Thoracic aorta (tissue), 2 donors: ENCODE data around the gene NEK7. TPM values are rescaled to one million over a fixed set of nuclear protein-coding genes. Genes with fewer than 3 reads are reported as not detected.

ENCODE experiments used
- ATAC-seq: fragments of 150-250 bp; one replicate; pipeline ENCODE4 v1.8.0; 2017; ENCODE audit warnings: low read depth; ENCODE audit not compliant: insufficient number of reproducible peaks, low FRiP score
- DNase-seq: peaks from one replicate; pipeline ENCODE4 v3.0.0-alpha.2; 2020; ENCODE audit warnings: low spot score
- H3K27ac ChIP-seq, 2 donors: fragments of 200-600 bp; sonication (generic); 1 replicate in 1 of 2; 2 replicates in 1 of 2; pipeline ENCODE4 v1.5.1; 2016; ENCODE audit warnings: mild to moderate bottlenecking in 2 of 2, moderate library complexity in 2 of 2
- H3K27me3 ChIP-seq: fragments of 200-600 bp; sonication (generic); replicated peaks from 2 replicates; pipeline ENCODE4 v1.6.0; 2016; ENCODE audit warnings: mild to moderate bottlenecking; ENCODE audit not compliant: insufficient read depth
- H3K36me3 ChIP-seq: fragments of 200-600 bp; sonication (generic); one replicate; pipeline ENCODE4 v1.5.1; 2016
- H3K4me1 ChIP-seq, 2 donors: fragments of 200-600 bp; sonication (generic); 1 replicate in 1 of 2; 2 replicates in 1 of 2; pipeline versions ENCODE4 v1.5.1 to v1.6.0; 2016; ENCODE audit warnings: low read depth in 2 of 2, mild to moderate bottlenecking in 1 of 2; ENCODE audit not compliant: control insufficient read depth in 1 of 2
- H3K4me3 ChIP-seq: fragments of 200-600 bp; sonication (generic); 2 replicates; pipeline ENCODE4 v1.5.1; 2016; ENCODE audit warnings: mild to moderate bottlenecking
- H3K9me3 ChIP-seq: fragments of 200-600 bp; sonication (generic); 2 replicates; pipeline ENCODE4 v1.5.1; 2016
- total RNA-seq, 2 donors: library from RNA; depleted of rRNA; stranded (reverse); fragments of >200 nt; gene quantifications; one replicate each; pipeline versions ENCODE4 v1.1.0 to v1.2.3, GENCODE V29; 2016
- TF ChIP-seq, protein P1 (sequence below): fragments of 200-600 bp; sonication (generic); IDR thresholded peaks from one replicate; pipeline ENCODE4 v1.5.1; 2019; ENCODE audit warnings: antibody characterized with exemption

Gene NEK7
- total RNA-seq, 2 donors from 2014 or later, result 118 to 155 TPM

DNA sequence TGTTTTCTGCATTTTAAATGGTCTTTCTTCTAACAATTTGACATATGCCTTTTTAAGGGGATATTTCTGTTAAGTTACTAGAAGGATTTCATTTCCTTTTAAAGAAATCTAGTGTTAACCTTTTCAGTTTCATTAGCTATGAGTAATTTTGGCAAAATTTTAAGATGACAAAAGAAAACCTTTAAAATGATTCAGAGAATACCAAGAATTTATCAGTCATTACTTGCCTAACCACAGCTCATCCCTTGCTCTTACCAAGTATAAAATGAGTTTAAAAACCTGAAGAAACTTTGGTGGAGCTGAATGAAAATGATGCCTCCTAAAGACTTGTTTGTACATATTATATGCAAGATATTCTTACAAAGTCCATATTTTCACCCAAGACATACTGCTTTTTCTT is 101.7 kb downstream of the NEK7 start:
- H3K4me3 ChIP-seq, result no peak overlapping the region
- no peaks in the 10 kb centered on the region for H3K36me3 ChIP-seq
- TF ChIP-seq, protein P1, sequence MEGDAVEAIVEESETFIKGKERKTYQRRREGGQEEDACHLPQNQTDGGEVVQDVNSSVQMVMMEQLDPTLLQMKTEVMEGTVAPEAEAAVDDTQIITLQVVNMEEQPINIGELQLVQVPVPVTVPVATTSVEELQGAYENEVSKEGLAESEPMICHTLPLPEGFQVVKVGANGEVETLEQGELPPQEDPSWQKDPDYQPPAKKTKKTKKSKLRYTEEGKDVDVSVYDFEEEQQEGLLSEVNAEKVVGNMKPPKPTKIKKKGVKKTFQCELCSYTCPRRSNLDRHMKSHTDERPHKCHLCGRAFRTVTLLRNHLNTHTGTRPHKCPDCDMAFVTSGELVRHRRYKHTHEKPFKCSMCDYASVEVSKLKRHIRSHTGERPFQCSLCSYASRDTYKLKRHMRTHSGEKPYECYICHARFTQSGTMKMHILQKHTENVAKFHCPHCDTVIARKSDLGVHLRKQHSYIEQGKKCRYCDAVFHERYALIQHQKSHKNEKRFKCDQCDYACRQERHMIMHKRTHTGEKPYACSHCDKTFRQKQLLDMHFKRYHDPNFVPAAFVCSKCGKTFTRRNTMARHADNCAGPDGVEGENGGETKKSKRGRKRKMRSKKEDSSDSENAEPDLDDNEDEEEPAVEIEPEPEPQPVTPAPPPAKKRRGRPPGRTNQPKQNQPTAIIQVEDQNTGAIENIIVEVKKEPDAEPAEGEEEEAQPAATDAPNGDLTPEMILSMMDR, result no peak
- no peaks in the 10 kb centered on the region for H3K9me3 ChIP-seq
- no peaks in the 10 kb centered on the region for H3K27me3 ChIP-seq
- no peak for DNase-seq
- peaks cover 3 to 26% of the 10 kb centered on the region in 2 donors for H3K4me1 ChIP-seq
- ATAC-seq, result no peak
- no peak overlapping the region for H3K27ac ChIP-seq

DNA sequence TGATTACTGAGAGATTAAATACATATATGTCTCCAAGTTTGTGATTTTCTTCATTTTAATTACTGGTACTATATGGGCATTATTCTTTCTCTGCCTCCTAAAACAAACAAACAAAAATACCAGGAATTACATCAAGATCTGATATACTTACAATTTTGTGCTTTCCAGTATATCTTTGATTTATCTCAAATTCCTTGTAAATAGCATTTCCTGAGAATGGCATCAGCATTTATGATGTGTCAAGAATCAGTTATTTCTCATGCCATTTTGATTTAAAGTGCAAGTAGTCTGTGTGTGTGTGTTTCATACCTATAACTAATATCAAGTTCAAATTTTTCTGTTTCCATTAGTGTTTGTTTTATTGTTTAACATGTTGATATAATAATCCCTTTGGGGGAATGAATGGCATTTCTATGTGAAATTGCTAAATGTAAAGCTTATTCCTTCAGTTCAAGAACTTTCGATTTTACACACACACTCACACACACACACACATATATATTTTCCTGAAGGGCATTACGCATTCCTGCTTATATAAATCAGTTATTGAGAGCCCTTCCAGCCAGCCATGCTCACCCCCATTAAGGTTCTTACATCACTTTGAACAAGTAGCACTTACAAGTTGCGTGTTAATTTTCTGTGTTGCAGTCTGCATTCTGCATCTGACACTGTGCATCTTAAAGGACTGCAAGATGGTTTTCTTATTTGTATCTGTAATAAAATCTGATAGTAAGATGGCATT is 102.7 kb downstream of the NEK7 start:
- H3K9me3 ChIP-seq, result no peaks in the 10 kb centered on the region
- H3K27me3 ChIP-seq, result no peaks in the 10 kb centered on the region
- TF ChIP-seq, protein P1, result no peak
- DNase-seq, result no peak
- H3K27ac ChIP-seq, result no peak overlapping the region
- ATAC-seq, result no peak
- H3K36me3 ChIP-seq, result no peaks in the 10 kb centered on the region
- peaks cover 0 to 17% of the 10 kb centered on the region in 2 donors for H3K4me1 ChIP-seq
- no peak overlapping the region for H3K4me3 ChIP-seq

DNA sequence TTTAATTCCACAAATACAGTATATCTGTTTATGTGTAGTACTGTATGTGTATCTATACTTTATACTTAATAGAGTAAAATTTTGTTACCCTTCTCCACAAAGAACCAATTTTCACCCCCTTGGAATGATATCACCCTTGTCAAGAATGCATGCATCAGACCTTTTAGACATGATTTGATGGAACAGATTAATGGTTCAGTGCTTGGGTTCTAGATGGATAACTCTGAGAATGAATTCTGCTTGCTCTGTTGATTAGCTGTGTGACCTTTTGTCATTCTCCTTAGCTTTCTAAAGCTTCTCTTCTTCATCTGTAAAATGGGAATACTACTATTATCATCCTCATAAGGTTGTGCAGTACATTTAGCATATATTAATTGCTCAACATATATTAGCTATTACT is 105.1 kb downstream of the NEK7 start:
- TF ChIP-seq, protein P1, result no peak
- no peak for DNase-seq
- ATAC-seq, result no peak

DNA sequence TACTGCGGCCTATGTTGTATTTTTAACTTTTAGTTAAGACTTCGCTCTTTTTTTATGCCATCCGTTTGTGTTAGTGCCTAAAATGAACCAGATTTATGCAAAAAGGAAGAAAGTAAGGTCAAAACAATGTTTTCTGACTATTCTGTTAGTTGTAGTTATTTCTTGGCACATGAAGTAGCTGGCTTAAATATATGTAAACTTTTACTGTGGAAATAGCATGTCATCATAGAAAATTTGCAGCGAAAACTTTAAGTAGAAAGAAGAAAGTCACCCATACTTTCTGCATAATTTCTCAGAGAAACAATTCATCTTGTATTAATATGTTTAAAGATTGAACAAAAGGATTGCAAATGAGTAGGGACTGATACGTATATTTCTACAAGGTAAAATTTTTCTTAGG is 106.4 kb downstream of the NEK7 start:
- no peaks in the 10 kb centered on the region for H3K27me3 ChIP-seq

More for the DNA sequence above, 105.1 kb downstream of the NEK7 start:
- Histone ChIP-seq H3K4me3 (no peak overlapping the region), H3K4me1 (peaks cover 0 to 16% of the 10 kb centered on the region in 2 donors), H3K9me3 (no peaks in the 10 kb centered on the region), H3K36me3 (peaks cover 2% of the 10 kb centered on the region), H3K27ac (no peak overlapping the region), H3K27me3 (no peaks in the 10 kb centered on the region)

DNA sequence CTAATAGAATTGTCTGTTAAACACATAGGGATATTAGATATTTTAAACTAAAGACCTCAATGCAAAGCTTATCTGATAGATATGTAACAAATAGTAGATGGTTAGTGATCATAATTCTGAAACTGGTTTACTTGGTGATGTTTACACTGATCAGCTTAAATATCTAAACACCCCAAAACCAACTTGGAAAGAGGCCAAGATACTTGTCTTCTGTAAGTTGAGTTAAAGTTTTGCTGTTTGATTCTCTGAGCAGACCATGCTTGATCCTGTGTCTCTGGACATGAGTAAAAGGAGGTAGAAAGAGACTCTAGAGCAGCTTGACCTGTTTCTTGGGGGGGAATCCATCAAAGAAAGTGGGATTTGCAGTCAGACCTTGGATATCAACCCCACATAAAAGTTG is 107.5 kb downstream of the NEK7 start:
- H3K4me3 ChIP-seq, result no peak overlapping the region
- TF ChIP-seq, protein P1, result no peak
- H3K4me1 ChIP-seq, result peaks cover 0 to 25% of the 10 kb centered on the region in 2 donors
- DNase-seq, result no peak
- ATAC-seq, result no peak
- H3K36me3 ChIP-seq, result peaks cover 2% of the 10 kb centered on the region
- no peaks in the 10 kb centered on the region for H3K9me3 ChIP-seq
- H3K27ac ChIP-seq, result no peak overlapping the region
- H3K27me3 ChIP-seq, result no peaks in the 10 kb centered on the region

More for the DNA sequence above, 106.4 kb downstream of the NEK7 start:
- H3K4me3 ChIP-seq, result no peak overlapping the region
- no peak overlapping the region for H3K27ac ChIP-seq
- no peaks in the 10 kb centered on the region for H3K9me3 ChIP-seq
- DNase-seq (no peak), ATAC-seq (no peak)
- peaks cover 2% of the 10 kb centered on the region for H3K36me3 ChIP-seq
- H3K4me1 ChIP-seq, result peaks cover 0 to 23% of the 10 kb centered on the region in 2 donors
- TF ChIP-seq, protein P1, result no peak
